ENCODE measurements around the gene PLA2G7. TPM values are rescaled to one million over a fixed set of nuclear protein-coding genes. Genes with fewer than 3 reads are reported as not detected.
"Not testable (repeated sequence)": the region's sequence is repeated elsewhere in the genome, so short reads cannot be mapped to it uniquely, and the experiment has no call there.

Gene PLA2G7
- total RNA-seq, 2 donors from 2014 or later, result 6.2 to 38.2 TPM

DNA sequence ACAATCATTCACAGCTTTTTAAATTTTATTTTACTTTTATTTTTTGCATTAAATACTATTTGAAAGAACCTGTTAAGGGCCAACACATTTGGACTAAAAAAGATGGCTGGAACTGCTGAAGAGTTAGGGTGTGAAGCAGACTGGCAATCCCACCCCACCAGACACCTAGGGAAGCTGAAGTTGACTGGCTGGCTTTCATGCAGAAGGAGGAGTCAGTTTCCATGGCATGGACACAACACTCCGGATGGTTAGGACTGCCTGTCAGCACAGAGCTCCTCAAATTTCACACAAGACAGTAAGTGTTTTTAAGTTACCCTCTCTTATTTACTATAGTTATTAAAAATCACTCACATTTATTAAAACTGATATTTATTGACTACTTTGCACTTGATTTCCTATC lies 11.5 kb upstream of the PLA2G7 start, which contains the start of gene ANKRD66:
Gene ANKRD66, plus strand, starts transcription at position 238 of the 400 bp plus-strand sequence. CDS start 5,016 bp downstream, outside the sequence.
- no peak within 1 kb of the TSS for H3K27ac ChIP-seq
- TF ChIP-seq POLR2AphosphoS5 (IDR thresholded peaks at IDR 0.05), result no peak
- TF ChIP-seq POLR2A (IDR thresholded peaks at IDR 0.05), result no peak
- no peak for TF ChIP-seq CTCF (IDR thresholded peaks at IDR 0.05)
- no peak within 1 kb of the TSS for H3K4me3 ChIP-seq
- no peaks in the 10 kb centered on the region for H3K36me3 ChIP-seq
- H3K4me1 ChIP-seq (replicated peaks), result no peaks in the 10 kb centered on the region
- no peak for DNase-seq (ENCODE audit: low spot score)
- H3K27me3 ChIP-seq (replicated peaks; ENCODE audit: insufficient read depth), result no peaks in the 10 kb centered on the region
- no peaks in the 10 kb centered on the region for H3K9me3 ChIP-seq
- intact Hi-C loops (cut with DNase I), result no loop called here
- WGBS, result 46% methylated on average over 1 of the region's 1 CpG

GRCh38 chr6:46745973-46746372 lies 10.8 kb upstream of the PLA2G7 start:
- intact Hi-C loops (cut with DNase I), result no loop called here
- Histone ChIP-seq H3K36me3 (no peaks in the 10 kb centered on the region), H3K27me3 (replicated peaks; ENCODE audit: insufficient read depth) (no peaks in the 10 kb centered on the region), H3K27ac (no peak overlapping the region), H3K4me1 (replicated peaks) (no peaks in the 10 kb centered on the region), H3K4me3 (no peak overlapping the region), H3K9me3 (no peaks in the 10 kb centered on the region)
- no peak for TF ChIP-seq POLR2AphosphoS5 (IDR thresholded peaks at IDR 0.05)
- 76% methylated on average over 2 of the region's 2 CpGs for WGBS
- DNase-seq (ENCODE audit: low spot score), result no peak

DNA sequence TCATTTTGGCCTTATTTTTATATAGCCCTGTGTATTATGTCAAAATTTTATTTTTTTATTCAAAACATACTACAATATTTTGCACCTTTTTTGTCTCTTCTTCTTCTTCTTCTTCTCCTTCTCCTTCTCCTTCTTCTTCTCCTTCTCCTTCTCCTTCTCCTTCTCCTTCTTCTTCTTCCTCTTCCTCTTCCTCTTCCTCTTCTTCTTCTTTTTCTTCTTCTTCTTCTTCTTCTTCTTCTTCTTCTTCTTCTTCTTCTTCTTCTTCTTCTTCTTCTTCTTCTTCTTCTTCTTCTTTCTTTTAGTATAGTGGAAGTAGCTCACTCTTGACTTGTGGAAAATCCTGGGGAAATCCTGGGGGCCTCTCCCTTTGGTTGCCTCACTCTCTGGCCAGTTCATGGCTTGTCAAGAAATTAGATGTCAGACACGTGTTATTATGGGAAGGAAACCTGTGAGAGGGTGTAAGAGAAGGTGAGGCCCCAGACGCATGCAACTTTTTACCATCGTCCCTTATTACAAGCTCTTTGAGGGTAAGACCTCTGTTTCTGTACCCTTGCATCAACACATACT lies 9.1 kb upstream of the PLA2G7 start:
- H3K27me3 ChIP-seq (replicated peaks; ENCODE audit: insufficient read depth); H3K9me3 ChIP-seq; DNase-seq (ENCODE audit: low spot score); H3K4me3 ChIP-seq; intact Hi-C loops (cut with DNase I); H3K36me3 ChIP-seq; H3K27ac ChIP-seq; H3K4me1 ChIP-seq (replicated peaks): not testable (repeated sequence)
- WGBS, result 89% methylated on average over 3 of the region's 3 CpGs

DNA sequence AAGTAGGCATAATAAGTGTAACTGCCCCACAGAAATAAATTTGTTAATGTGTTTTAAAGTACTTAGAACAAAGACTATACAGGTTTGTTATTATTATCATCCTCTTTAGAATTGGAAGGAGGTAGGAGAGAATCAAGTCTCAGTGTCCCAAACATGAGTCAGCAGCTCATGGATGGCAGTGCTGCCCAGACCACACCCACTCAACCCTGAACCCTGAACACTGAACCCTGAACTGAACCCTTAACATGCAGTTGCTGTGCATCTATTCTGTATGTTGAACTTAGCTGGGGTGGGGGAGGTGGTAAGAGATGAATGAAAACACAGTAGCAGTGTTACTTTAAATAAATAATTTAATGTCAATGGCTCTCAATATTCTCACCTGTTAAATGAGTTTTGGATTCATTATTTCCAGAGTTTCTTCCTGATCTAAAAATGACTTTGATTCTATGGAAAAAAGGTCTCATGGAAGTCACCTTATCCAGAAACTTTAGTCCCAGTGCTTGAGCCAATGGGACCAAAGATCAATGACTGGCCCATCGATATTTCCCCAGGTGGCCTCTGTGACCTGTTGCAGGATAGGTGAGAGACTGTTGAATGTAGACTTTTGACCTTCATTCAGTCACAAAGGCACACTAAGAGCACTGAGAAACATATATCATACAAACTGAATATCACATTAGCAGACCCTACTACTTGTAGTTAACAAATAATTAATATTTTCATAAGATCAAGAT lies 8.4 kb upstream of the PLA2G7 start:
- DNase-seq (ENCODE audit: low spot score), result no peak
- Histone ChIP-seq H3K36me3 (no peaks in the 10 kb centered on the region), H3K27ac (no peak overlapping the region), H3K9me3 (no peaks in the 10 kb centered on the region), H3K4me3 (no peak overlapping the region), H3K4me1 (replicated peaks) (no peaks in the 10 kb centered on the region), H3K27me3 (replicated peaks; ENCODE audit: insufficient read depth) (no peaks in the 10 kb centered on the region)
- TF ChIP-seq POLR2AphosphoS5 (IDR thresholded peaks at IDR 0.05), result no peak
- TF ChIP-seq POLR2A (IDR thresholded peaks at IDR 0.05), result no peak
- TF ChIP-seq CTCF (IDR thresholded peaks at IDR 0.05), result no peak
- WGBS, result 100% methylated on average over 1 of the region's 1 CpG
- intact Hi-C loops (cut with DNase I), result no loop called here

DNA sequence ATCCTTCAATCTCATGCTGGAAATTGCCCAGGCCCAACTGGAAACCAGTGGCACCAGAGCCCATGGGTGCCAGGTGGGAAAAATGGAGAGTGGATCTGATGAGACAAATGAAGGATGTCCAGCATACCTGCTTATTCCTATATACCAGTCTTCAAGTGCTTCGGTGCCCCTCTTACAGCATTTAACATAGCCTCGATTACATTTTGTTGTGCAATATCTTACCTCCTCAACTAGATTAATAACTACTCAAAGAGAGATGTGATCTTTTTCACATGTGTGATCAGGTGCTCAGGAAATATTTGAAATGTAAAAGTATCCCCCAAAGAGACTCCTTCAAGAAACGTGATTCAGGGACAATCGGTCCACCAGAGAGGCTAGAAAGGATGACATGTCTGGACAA lies 6.7 kb upstream of the PLA2G7 start:
- TF ChIP-seq CTCF (IDR thresholded peaks at IDR 0.05) (no peak), POLR2A (IDR thresholded peaks at IDR 0.05) (no peak), POLR2AphosphoS5 (IDR thresholded peaks at IDR 0.05) (no peak)
- 89% methylated on average over 4 of the region's 4 CpGs for WGBS
- intact Hi-C loops (cut with DNase I), result no loop called here
- no peak overlapping the region for H3K27ac ChIP-seq
- H3K4me1 ChIP-seq (replicated peaks), result no peaks in the 10 kb centered on the region
- no peak overlapping the region for H3K4me3 ChIP-seq
- DNase-seq (ENCODE audit: low spot score), result no peak
- no peaks in the 10 kb centered on the region for H3K27me3 ChIP-seq (replicated peaks; ENCODE audit: insufficient read depth)
- no peaks in the 10 kb centered on the region for H3K36me3 ChIP-seq
- no peaks in the 10 kb centered on the region for H3K9me3 ChIP-seq

- Histone ChIP-seq H3K27ac (no peak overlapping the region), H3K36me3 (no peaks in the 10 kb centered on the region), H3K4me1 (replicated peaks) (no peaks in the 10 kb centered on the region), H3K4me3 (no peak overlapping the region), H3K27me3 (replicated peaks; ENCODE audit: insufficient read depth) (no peaks in the 10 kb centered on the region), H3K9me3 (no peaks in the 10 kb centered on the region)
- TF ChIP-seq CTCF (IDR thresholded peaks at IDR 0.05), result no peak
- TF ChIP-seq POLR2A (IDR thresholded peaks at IDR 0.05), result no peak
- TF ChIP-seq POLR2AphosphoS5 (IDR thresholded peaks at IDR 0.05), result no peak
- 95% methylated on average over 2 of the region's 2 CpGs for WGBS
- DNase-seq (ENCODE audit: low spot score), result no peak
- intact Hi-C loops (cut with DNase I), result no loop called here
Measured at GRCh38 chr6:46741482-46741881, 6.3 kb upstream of the PLA2G7 start.
